DOHH2 (cell line): ENCODE results near the gene NANP.
"Not testable (repeated sequence)": the region's sequence is repeated elsewhere in the genome, so short reads cannot be mapped to it uniquely, and the experiment has no call there.

ENCODE experiments used
- H3F3A ChIP-seq: fragments of 200-600 bp; sonication (generic), shearing (Covaris generic); 2 replicates; pipeline ENCODE4 v1.6.0; 2016; ENCODE audit warnings: antibody characterized with exemption, mild to moderate bottlenecking; ENCODE audit not compliant: control insufficient read depth, insufficient read depth
- H3K27ac ChIP-seq: fragments of 200-600 bp; sonication (generic); 2 replicates; pipeline ENCODE4 v1.5.1; 2014; ENCODE audit warnings: low read depth, mild to moderate bottlenecking, low read length, moderate library complexity
- H3K27me3 ChIP-seq: fragments of 200-600 bp; sonication (generic); 2 replicates; pipeline ENCODE4 v1.6.1; 2014; ENCODE audit warnings: mild to moderate bottlenecking, low read length, mixed read lengths; ENCODE audit not compliant: control insufficient read depth
- H3K36me3 ChIP-seq: fragments of 200-600 bp; sonication (generic); 2 replicates; pipeline ENCODE4 v1.6.1; 2014; ENCODE audit warnings: mild to moderate bottlenecking, low read length, moderate library complexity, mixed read lengths; ENCODE audit not compliant: control insufficient read depth
- H3K4me1 ChIP-seq: fragments of 200-600 bp; sonication (generic); 2 replicates; pipeline ENCODE4 v1.6.1; 2014; ENCODE audit warnings: mild to moderate bottlenecking, low read length, mixed read lengths; ENCODE audit not compliant: control insufficient read depth
- H3K4me2 ChIP-seq: fragments of 200-600 bp; sonication (generic); 2 replicates; pipeline ENCODE4 v1.6.0; 2014; ENCODE audit warnings: mild to moderate bottlenecking, low read length, moderate library complexity
- H3K4me3 ChIP-seq: fragments of 200-600 bp; sonication (generic); 2 replicates; pipeline ENCODE4 v1.5.1; 2014; ENCODE audit warnings: mild to moderate bottlenecking, low read length, mixed read lengths
- H3K79me2 ChIP-seq: fragments of 200-600 bp; sonication (generic); 2 replicates; pipeline ENCODE4 v1.6.1; 2014; ENCODE audit warnings: mild to moderate bottlenecking, low read length, mixed read lengths; ENCODE audit not compliant: control insufficient read depth
- H3K9me2 ChIP-seq: fragments of 200-600 bp; sonication (generic); replicated peaks from 2 replicates; pipeline ENCODE4 v1.6.1; 2014; ENCODE audit warnings: mild to moderate bottlenecking, low read length, mixed read lengths; ENCODE audit not compliant: control insufficient read depth
- H3K9me3 ChIP-seq: fragments of 200-600 bp; sonication (generic); 2 replicates; pipeline ENCODE4 v1.6.1; 2014; ENCODE audit warnings: antibody characterized with exemption, low read length, mixed read lengths; ENCODE audit not compliant: control insufficient read depth, insufficient read depth
- H4K20me1 ChIP-seq: fragments of 200-600 bp; sonication (generic); 2 replicates; pipeline ENCODE4 v1.6.0; 2014; ENCODE audit warnings: low read depth, mild to moderate bottlenecking, antibody characterized with exemption, low read length, moderate library complexity; ENCODE audit not compliant: control insufficient read depth, insufficient read depth
- EZH2phosphoT487 ChIP-seq: fragments of 200-600 bp; sonication (generic); IDR thresholded peaks from 2 replicates; pipeline ENCODE4 v1.6.1; 2017; ENCODE audit warnings: borderline replicate concordance, mild to moderate bottlenecking, antibody characterized with exemption, low read length, moderate library complexity, mixed read lengths
- TF ChIP-seq, protein P1 (sequence below): fragments of 200-600 bp; sonication (generic); IDR thresholded peaks from one replicate; pipeline ENCODE4 v1.5.1; 2014; ENCODE audit warnings: antibody characterized with exemption, mild to moderate bottlenecking, low read depth, low read length; ENCODE audit not compliant: poor library complexity, severe bottlenecking

NANP gene

DNA sequence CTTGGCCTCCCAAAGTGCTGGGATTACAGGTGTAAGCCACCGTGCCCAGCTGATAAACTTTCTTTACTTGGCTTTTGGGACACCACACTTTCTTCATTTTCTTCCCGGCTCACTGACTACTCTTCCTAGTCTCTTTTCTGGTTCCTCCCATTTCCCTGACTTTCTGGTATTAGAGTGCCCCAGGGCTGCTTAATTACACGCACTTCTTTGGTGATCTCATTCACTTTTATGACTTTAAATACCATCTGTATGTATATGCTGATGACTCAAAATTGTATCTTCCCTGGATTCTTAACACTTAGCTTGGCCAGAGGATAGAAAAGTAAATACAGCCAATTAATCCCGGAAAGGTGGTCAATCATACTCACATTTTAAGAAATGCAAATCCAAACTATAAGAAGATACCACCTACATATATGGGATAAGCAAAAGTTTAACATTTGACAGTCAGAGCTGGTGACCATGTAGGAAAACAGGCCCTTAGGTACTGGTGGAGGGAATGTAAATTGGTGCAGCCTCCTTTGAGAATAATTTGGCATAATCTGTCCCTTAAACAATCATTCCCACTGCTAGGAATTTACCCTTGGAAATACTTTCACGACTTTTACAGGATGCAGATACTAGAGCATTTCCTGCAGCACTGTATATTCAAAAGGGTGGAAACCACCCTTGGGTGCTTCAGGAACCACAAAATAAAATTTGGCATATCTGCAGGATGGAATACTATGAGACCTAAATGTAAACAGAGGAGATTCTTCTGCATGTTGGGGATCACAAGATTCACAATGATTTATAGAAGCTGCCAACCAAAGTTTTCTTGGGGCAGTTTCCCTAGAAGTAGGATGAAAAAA lies 9.4 kb upstream of the NANP start:
- no peaks in the 10 kb centered on the region for H3F3A ChIP-seq
- H3K79me2 ChIP-seq = 0 out of 2 replicates have a peak, but pooled peaks cover 5% of the 10 kb centered on the region
- no peaks in the 10 kb centered on the region for H3K27me3 ChIP-seq
- H3K9me2 ChIP-seq = no peaks in the 10 kb centered on the region
- H3K4me3 ChIP-seq = no peak overlapping the region
- no peaks in the 10 kb centered on the region for H3K4me1 ChIP-seq
- H4K20me1 ChIP-seq = no peaks in the 10 kb centered on the region
- peaks cover 20% of the 10 kb centered on the region for H3K9me3 ChIP-seq
- no peak for TF ChIP-seq EZH2phosphoT487
- TF ChIP-seq, protein P1, sequence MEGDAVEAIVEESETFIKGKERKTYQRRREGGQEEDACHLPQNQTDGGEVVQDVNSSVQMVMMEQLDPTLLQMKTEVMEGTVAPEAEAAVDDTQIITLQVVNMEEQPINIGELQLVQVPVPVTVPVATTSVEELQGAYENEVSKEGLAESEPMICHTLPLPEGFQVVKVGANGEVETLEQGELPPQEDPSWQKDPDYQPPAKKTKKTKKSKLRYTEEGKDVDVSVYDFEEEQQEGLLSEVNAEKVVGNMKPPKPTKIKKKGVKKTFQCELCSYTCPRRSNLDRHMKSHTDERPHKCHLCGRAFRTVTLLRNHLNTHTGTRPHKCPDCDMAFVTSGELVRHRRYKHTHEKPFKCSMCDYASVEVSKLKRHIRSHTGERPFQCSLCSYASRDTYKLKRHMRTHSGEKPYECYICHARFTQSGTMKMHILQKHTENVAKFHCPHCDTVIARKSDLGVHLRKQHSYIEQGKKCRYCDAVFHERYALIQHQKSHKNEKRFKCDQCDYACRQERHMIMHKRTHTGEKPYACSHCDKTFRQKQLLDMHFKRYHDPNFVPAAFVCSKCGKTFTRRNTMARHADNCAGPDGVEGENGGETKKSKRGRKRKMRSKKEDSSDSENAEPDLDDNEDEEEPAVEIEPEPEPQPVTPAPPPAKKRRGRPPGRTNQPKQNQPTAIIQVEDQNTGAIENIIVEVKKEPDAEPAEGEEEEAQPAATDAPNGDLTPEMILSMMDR = no peak
- H3K4me2 ChIP-seq = no peak overlapping the region
- H3K27ac ChIP-seq = no peak overlapping the region
- H3K36me3 ChIP-seq = peaks cover 41% of the 10 kb centered on the region

DNA sequence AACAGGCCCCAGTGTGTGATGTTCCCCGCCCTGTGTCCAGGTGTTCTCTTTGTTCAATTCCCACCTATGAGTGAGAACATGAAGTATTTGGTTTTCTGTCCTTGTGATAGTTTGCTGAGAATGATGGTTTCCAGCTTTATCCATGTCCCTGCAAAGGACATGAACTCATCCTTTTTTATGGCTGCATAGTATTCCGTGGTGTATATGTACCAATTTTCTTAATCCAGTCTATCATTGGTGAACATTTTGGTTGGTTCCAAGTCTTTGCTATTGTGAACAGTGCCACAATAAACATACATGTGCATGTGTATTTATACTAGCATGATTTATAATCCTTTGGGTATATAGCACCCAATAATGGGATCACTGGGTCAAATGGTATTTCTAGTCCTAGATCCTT lies 6.8 kb upstream of the NANP start:
- H3K27ac ChIP-seq, H3F3A ChIP-seq, H3K4me3 ChIP-seq, H3K4me2 ChIP-seq, H3K9me3 ChIP-seq, H4K20me1 ChIP-seq, H3K27me3 ChIP-seq, H3K9me2 ChIP-seq, H3K4me1 ChIP-seq: not testable (repeated sequence)
- Histone ChIP-seq H3K79me2 (peaks cover 14% of the 10 kb centered on the region), H3K36me3 (peaks cover 23% of the 10 kb centered on the region)

DNA sequence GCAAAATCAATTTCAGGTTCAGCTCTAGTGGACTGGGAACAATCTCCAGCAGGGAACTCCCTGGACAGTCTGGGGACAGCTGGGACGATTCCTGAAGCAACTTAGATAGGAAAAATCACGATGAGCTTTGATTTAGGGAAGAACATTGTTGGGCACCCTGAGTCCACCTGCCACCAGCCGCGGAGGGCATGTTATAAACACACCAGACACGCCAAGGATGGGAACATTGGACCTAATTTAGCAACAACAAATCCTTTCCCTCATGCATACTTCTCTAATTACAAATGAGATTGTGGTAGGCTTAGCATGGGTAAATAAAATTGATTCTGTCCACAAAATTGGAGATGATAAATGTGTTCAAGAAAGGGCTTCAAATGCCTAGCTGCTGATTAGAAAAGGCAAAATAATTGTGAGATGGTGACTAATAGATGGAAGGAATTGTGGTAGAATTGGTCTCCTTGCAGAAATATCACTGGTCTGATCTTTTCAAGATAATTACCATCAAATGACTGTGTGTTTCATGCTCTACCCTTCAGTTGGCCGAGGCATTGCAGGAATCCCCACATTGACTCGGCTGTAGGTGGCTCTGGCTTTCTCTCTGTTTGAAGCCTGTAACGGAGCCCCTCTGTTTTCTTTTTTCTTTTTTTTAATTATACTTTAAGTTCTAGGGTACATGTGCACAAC lies 6.1 kb upstream of the NANP start:
- no peak overlapping the region for H3K4me3 ChIP-seq
- peaks cover 17% of the 10 kb centered on the region for H3K36me3 ChIP-seq
- no peak overlapping the region for H3K4me2 ChIP-seq
- H3K27me3 ChIP-seq = no peaks in the 10 kb centered on the region
- peaks cover 21% of the 10 kb centered on the region for H3K79me2 ChIP-seq
- H3K9me3 ChIP-seq = 0 out of 2 replicates have a peak, but pooled peaks cover 3% of the 10 kb centered on the region
- no peaks in the 10 kb centered on the region for H3K9me2 ChIP-seq
- H4K20me1 ChIP-seq = no peaks in the 10 kb centered on the region
- H3K4me1 ChIP-seq = peaks cover 7% of the 10 kb centered on the region
- TF ChIP-seq, protein P1 = no peak
- TF ChIP-seq EZH2phosphoT487 = no peak
- no peak overlapping the region for H3K27ac ChIP-seq
- H3F3A ChIP-seq = no peaks in the 10 kb centered on the region

DNA sequence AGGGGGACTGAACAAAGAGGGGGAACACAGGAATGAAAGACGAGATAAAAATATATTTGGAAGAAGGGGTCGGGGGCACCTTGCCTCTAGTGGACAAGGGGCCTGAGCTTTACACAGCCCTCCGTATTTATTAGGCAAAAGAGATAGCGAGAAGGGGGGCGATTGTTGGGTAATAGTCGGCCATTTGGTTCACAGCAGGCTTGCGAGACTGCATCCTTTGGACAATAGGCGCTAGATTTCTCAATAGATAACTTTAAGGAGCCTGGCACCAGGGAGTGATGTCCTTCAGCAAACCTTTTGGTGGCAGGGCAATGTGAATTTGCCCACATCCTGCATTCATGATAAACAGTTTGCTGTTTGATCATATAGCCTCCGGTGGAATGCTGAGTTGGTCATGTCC lies 3.0 kb upstream of the NANP start:
- no peak overlapping the region for H3K4me3 ChIP-seq
- no peaks in the 10 kb centered on the region for H3K9me2 ChIP-seq
- TF ChIP-seq, protein P1 = no peak
- TF ChIP-seq EZH2phosphoT487 = no peak
- no peaks in the 10 kb centered on the region for H4K20me1 ChIP-seq
- H3K4me1 ChIP-seq = peaks cover 23% of the 10 kb centered on the region
- peaks cover 11% of the 10 kb centered on the region for H3K36me3 ChIP-seq
- H3K4me2 ChIP-seq = no peak overlapping the region
- H3K79me2 ChIP-seq = peaks cover 48% of the 10 kb centered on the region
- no peaks in the 10 kb centered on the region for H3F3A ChIP-seq
- H3K9me3 ChIP-seq = 0 out of 2 replicates have a peak, but pooled peaks cover 3% of the 10 kb centered on the region
- H3K27ac ChIP-seq = no peak overlapping the region
- no peaks in the 10 kb centered on the region for H3K27me3 ChIP-seq
